GM12874 (cell line): ENCODE results near the gene AK1.

Experiments
- TF ChIP-seq, protein P1 (sequence below): IDR thresholded peaks from 2 replicates; pipeline ENCODE4 v1.5.1; 2011; ENCODE audit warnings: low read depth, mild to moderate bottlenecking, control low read depth, low read length, moderate library complexity; ENCODE audit not compliant: insufficient read depth

The AK1 gene

DNA sequence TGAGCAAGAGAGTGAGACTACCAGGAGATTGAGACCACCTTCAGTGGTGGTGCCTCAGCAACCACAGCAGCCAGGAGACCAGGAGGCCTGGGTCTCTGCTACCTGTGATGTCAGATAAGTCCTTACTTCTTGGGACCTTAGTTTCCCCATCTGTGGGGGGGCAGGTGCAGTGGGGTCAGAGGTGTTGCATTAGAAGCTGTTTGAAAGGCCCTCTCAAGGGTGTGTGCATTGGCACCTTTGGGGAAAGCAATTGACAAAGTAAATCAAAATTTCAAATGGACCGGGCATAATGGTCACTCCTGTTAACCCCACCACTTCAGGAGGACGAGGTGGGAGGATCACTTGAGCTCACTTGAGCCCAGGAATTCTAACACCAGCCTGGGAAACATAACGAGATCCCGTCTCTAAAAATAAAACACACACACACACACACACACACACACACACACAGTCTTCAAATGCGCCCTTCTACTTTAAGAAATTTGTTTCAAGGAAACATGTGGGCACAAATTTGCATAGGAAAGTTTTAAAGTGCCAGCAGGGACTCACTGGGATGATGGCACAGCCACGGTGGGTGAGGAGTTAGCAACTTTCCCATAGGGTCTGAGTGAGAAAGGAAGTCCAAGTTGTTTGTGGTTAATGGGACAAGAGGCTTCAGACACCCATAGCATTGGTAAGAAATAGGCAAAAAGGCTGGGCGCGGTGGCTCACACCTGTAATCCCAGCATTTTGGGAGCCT, 1.3 kb upstream of the AK1 start:
- TF ChIP-seq, protein P1, sequence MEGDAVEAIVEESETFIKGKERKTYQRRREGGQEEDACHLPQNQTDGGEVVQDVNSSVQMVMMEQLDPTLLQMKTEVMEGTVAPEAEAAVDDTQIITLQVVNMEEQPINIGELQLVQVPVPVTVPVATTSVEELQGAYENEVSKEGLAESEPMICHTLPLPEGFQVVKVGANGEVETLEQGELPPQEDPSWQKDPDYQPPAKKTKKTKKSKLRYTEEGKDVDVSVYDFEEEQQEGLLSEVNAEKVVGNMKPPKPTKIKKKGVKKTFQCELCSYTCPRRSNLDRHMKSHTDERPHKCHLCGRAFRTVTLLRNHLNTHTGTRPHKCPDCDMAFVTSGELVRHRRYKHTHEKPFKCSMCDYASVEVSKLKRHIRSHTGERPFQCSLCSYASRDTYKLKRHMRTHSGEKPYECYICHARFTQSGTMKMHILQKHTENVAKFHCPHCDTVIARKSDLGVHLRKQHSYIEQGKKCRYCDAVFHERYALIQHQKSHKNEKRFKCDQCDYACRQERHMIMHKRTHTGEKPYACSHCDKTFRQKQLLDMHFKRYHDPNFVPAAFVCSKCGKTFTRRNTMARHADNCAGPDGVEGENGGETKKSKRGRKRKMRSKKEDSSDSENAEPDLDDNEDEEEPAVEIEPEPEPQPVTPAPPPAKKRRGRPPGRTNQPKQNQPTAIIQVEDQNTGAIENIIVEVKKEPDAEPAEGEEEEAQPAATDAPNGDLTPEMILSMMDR, result no peak

DNA sequence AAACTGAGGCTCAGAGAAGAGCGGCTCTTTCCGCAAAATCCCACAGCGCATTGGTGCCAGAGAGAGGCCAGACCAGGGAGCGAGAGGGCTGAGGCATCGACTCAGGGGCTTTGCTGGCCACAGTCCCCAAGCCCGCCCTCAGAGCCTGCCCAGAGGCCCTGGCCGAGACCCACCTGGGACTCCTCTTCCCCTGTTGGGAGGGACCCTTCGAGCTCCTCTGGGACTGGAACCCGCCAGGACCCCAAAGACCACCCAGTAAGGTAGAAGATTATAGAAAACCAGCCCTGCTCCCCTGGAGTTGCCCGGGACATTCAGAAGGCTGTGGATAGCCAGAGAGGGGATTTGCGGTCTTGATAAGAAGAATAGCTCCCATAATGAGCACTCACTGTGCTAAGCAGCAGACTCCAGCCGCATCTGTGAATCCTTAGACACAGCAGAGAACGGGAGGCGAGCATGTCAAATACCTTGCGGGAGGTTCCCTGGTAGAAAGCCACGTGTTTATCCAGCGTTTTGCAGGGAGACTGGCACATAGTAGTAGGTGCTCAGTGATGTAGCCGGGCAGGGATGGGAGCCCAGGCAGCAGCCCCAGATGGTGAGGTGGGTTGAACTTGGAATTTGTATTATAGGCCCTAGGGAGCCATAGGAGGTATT, 651 bp upstream of the AK1 start:
- TF ChIP-seq, protein P1, result no peak

DNA sequence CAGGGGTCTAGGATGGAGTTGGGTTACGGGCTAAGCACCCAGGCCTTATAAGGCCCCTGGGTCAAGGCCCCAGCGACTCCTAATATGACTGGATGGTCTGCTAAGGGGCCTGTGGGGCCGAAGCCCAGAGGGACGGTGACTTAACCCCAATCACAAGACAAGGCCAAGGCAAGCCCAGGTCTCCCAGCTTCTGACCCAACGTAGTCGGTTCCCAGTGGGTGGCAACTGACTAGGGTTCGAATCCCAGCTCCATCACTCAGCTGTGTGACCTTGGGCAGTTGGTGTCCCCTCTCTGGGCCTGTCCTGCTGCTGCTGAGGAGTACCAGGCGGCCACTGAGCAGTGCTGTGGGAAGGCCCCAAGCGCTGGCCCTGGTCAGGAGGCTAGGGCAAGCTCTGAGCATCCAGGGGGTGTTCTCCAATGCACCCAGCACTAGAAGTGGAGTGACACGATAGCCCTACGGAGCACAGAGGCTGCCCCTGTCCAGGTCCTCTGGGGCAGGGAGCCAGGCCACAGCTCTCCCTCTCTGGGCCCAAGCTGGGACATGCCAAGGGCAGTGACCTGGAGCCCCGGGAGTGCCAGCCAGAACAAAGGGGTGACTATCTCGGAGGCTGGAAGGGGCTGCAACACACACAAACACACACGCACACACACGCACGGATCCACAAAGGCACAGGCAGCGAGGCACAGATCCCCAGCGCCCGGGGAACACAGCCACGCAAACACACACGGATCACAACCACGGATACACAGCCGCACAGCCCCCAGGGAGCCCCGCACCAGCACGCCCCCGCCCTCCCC, 512 bp downstream of the AK1 start:
- TF ChIP-seq, protein P1, result no peak

DNA sequence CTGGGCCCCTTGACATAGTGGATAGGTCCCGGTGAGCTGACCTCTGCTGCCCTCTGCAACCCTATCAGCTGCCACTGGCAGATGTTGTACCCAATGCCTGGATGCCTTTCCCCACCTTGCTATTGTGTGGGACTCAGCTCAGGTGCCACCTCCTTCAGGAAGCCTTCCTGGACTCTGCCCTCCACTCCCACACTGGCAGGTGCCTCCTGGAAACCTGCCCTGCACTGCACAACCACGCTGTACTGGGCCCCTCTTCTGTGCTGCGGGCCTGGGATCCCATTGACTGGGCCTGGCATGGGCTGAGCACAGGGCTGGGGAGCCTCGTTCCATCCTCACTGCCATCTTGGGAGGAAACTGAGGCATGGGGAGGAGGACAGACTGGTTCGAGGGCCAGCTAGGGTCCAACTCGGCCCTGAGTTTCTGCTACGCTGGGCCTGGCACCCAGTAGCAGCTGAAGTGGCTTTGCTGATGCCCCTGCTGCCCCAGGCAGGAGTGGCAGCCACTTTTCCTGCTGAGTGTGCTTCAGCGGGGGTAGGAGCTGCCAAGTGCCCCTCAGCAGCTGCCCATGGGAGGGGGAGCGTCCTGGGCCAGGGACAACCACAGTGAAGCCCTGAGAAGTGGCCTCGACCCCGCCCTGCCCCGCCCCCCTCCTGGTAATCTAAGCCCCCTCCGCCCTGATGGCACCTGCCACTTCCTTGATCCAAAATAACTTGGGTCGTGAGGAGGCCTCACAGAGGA, 1.3 kb downstream of the AK1 start:
- TF ChIP-seq, protein P1, result no peak

DNA sequence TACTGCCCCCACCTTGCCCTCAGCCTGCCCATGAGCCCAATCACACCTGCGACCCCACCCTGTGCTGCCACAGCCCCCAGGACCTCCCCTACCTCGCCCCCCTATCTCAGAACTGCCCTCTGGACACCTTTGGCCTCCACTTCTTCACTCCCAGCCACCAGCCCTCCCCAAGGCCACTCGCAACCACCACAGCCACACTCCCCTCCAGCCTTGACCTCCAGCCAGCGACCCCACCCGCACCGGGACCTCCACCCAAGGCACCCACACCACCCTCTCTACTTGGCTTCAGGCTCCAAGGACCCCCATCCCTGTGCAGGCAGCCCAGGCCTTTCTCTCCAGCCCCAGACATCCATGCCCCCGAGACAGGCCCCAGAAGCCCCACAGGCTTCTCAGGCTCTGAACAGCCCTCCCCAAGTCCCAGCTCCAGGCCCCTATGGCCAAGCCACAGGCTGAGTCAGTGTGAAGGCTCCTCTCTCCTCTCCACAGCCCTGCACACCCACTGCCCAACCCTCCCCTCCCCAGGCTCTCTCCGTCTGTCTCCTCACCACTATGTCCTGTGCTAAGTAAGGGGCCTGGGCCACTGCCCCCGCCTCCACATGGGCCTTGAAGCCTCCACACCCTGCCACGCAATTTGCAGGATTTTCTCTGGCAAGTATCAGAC, 2.0 kb downstream of the AK1 start:
- TF ChIP-seq, protein P1, result no peak

DNA sequence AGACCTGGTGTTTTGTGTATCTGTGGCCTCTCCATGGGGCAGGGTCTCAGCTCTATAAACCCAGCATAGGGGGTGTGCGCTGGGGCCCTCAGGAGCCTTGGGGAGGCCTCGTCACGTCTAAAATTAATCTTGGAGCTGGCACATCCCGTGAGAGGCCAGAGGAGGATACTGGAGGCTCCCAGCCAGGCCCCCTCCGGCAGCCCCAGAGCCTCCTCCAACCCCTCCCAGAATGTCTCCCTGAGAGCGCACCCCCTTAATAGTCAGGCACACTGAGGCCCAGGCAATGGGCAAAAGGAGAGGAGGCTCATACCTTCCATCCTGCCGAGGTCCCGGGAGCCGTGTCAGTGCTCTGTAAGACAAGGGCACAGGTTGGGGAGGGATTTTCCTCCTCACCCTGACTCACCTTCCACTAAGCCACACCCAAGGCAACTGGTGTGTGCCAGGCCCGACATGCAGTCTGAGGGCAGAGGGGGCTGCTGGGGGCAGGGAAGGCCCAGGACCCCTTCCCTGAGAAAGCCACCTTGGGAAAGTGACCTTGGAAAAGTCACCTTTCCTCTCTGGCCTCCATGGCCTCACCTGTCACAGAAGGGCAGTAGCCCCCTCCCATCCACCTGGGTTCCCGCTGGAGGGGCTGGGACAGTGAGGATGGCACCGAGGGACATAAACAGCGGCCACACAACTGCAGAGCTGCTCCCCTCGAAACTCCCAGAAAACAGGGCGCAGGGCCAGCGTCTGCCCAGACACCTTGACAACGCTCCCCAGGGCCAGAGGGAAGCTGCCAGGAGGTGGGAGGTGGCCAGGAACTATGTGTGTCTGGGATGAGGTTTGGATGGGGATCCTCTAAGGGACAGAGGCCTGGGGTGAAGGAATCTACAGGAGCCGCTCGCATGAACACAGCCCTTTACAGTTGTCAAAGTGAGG, 2.9 kb downstream of the AK1 start:
- TF ChIP-seq, protein P1, result no peak
